Measurements from ENCODE around the gene SLC22A2.

The SLC22A2 gene

DNA sequence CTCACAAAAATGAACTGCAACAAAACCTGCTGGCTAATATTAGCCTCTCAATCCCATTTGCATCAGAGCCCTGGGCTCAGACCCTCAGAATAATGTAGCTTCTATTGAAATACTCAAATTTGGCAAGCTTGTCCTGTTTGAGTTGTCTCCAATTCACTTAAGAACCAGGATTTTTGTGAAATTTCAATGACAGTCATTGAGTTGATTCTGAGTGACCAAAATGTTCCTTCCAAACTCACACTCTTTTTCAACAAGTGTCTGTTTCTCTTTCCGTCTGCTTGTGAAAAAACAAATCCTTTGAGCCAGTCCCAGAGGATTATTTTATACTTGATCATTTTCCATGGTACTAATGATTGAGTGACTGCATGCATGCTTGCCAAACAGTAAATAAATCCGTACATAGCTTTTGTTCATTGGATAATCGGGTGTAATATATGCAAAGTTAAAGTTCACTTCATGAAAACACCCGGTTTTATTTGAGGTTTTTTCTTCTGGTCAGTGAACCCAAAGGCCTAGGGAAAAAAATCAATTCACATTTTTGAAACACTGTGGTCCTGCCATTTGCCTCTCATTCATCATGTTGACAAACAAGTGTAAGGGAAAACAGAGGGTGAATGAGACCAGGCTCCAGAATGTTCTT, 16.4 kb upstream of the SLC22A2 start:
- Histone ChIP-seq H2BK5ac (ENCODE audit: low read depth, low read length, poor library complexity, severe bottlenecking) (no peak overlapping the region), H3K4me1 (ENCODE audit: control insufficient read depth, insufficient read depth, low read depth, low read length) (no peaks in the 10 kb centered on the region), H2BK120ac (ENCODE audit: low read depth, low read length) (no peak overlapping the region), H4K8ac (ENCODE audit: low read length) (no peak overlapping the region), H2BK12ac (ENCODE audit: low read length in 2 of 2) (no peak overlapping the region), H3K23ac (ENCODE audit: low read length in 2 of 2) (no peak overlapping the region), H3K27me3 (ENCODE audit: control insufficient read depth in 1 of 2, insufficient read depth in 1 of 2, low read length in 2 of 2) (no peaks in the 10 kb centered on the region), H3K4me2 (ENCODE audit: low read length, poor library complexity, severe bottlenecking) (no peak overlapping the region), H3K79me1 (replicated peaks; ENCODE audit: low read length, poor library complexity, severe bottlenecking) (no peaks in the 10 kb centered on the region), H2BK15ac (ENCODE audit: low read depth, poor library complexity, severe bottlenecking) (no peak overlapping the region), H3K4me3 (ENCODE audit: insufficient read depth in 1 of 2, low read depth in 1 of 2, low read length in 2 of 2) (no peak overlapping the region), H3K27ac (ENCODE audit: low read length, poor library complexity, severe bottlenecking) (no peak overlapping the region), H3K9me3 (ENCODE audit: control insufficient read depth, low read length) (peaks cover 3% of the 10 kb centered on the region), H4K91ac (ENCODE audit: low read length) (no peak overlapping the region), H3K18ac (ENCODE audit: low read depth in 1 of 2, low read length in 2 of 2) (no peak overlapping the region), H2AFZ (ENCODE audit: low read depth, low read length) (no peak overlapping the region), H3K36me3 (ENCODE audit: control insufficient read depth in 1 of 2, insufficient read depth in 2 of 2, low read depth in 1 of 2, low read length in 2 of 2) (no peaks in the 10 kb centered on the region), H3K9ac (ENCODE audit: low read length) (no peak overlapping the region), H3K4ac (ENCODE audit: low read depth in 1 of 2, low read length in 2 of 2) (no peak overlapping the region), H2AK5ac (ENCODE audit: low read length, severe bottlenecking) (no peak overlapping the region), H3K14ac (ENCODE audit: low read length in 2 of 2) (no peak overlapping the region)
- WGBS, result 90% methylated on average over 3 of the region's 4 CpGs
- DNase-seq, result no peak

DNA sequence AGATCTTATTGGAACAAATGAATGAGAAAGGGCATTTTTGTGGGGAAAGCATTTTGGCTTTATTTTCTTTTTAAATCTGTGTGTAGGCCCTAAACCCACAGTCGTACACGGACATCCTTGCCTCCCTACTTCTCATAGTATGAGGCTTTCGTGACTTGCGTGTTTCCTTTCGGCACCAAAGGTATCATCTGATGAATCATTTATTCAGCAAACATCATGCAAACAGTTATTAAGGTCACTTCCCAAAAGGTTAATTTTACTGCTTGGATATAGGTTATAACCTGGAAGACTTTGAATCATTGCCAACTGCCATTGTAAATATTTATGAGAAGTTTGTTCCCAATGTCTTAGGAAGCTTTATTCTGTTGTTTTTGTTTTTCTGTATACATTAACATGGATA, 15.1 kb upstream of the SLC22A2 start:
- Histone ChIP-seq H2BK15ac (ENCODE audit: low read depth, poor library complexity, severe bottlenecking) (no peak overlapping the region), H4K8ac (ENCODE audit: low read length) (no peak overlapping the region), H3K4me3 (ENCODE audit: insufficient read depth in 1 of 2, low read depth in 1 of 2, low read length in 2 of 2) (no peak overlapping the region), H4K91ac (ENCODE audit: low read length) (no peak overlapping the region), H3K4me2 (ENCODE audit: low read length, poor library complexity, severe bottlenecking) (no peak overlapping the region), H3K27me3 (ENCODE audit: control insufficient read depth in 1 of 2, insufficient read depth in 1 of 2, low read length in 2 of 2) (no peaks in the 10 kb centered on the region), H3K4me1 (ENCODE audit: control insufficient read depth, insufficient read depth, low read depth, low read length) (no peaks in the 10 kb centered on the region), H3K4ac (ENCODE audit: low read depth in 1 of 2, low read length in 2 of 2) (no peak overlapping the region), H3K27ac (ENCODE audit: low read length, poor library complexity, severe bottlenecking) (no peak overlapping the region), H3K23ac (ENCODE audit: low read length in 2 of 2) (no peak overlapping the region), H3K9ac (ENCODE audit: low read length) (no peak overlapping the region), H2AFZ (ENCODE audit: low read depth, low read length) (no peak overlapping the region), H2BK12ac (ENCODE audit: low read length in 2 of 2) (no peak overlapping the region), H3K36me3 (ENCODE audit: control insufficient read depth in 1 of 2, insufficient read depth in 2 of 2, low read depth in 1 of 2, low read length in 2 of 2) (no peaks in the 10 kb centered on the region), H3K79me1 (replicated peaks; ENCODE audit: low read length, poor library complexity, severe bottlenecking) (no peaks in the 10 kb centered on the region), H2BK5ac (ENCODE audit: low read depth, low read length, poor library complexity, severe bottlenecking) (no peak overlapping the region), H3K18ac (ENCODE audit: low read depth in 1 of 2, low read length in 2 of 2) (no peak overlapping the region), H2BK120ac (ENCODE audit: low read depth, low read length) (no peak overlapping the region), H2AK5ac (ENCODE audit: low read length, severe bottlenecking) (no peak overlapping the region), H3K9me3 (ENCODE audit: control insufficient read depth, low read length) (no peaks in the 10 kb centered on the region), H3K14ac (ENCODE audit: low read length in 2 of 2) (no peak overlapping the region)
- 94% methylated on average over 5 of the region's 5 CpGs for WGBS
- no peak for DNase-seq

DNA sequence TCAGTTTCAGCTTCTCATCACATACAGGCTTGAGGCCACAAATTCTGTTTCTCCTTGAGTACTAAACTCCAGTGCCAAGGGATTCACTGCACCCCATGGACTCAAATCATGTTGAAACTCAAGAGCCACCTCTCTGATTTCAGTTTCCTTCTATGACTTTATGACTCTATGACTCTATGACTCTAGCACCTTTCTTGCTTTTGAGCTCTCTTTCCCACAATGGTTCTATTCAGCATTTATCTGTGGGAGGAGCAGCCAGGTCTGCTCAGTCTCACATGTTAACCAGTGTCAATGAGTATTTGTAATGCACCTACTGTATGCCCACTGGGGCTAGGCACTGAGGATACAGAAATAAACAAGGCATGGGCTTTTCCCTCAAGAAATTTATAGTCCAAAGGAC, 14.6 kb upstream of the SLC22A2 start:
- H3K27me3 ChIP-seq (ENCODE audit: control insufficient read depth in 1 of 2, insufficient read depth in 1 of 2, low read length in 2 of 2), result no peaks in the 10 kb centered on the region
- no peak overlapping the region for H3K27ac ChIP-seq (ENCODE audit: low read length, poor library complexity, severe bottlenecking)
- H2BK15ac ChIP-seq (ENCODE audit: low read depth, poor library complexity, severe bottlenecking), result no peak overlapping the region
- no peak overlapping the region for H4K91ac ChIP-seq (ENCODE audit: low read length)
- H3K18ac ChIP-seq (ENCODE audit: low read depth in 1 of 2, low read length in 2 of 2), result no peak overlapping the region
- no peak overlapping the region for H3K9ac ChIP-seq (ENCODE audit: low read length)
- no peak overlapping the region for H2AK5ac ChIP-seq (ENCODE audit: low read length, severe bottlenecking)
- no peaks in the 10 kb centered on the region for H3K9me3 ChIP-seq (ENCODE audit: control insufficient read depth, low read length)
- no peak overlapping the region for H3K4ac ChIP-seq (ENCODE audit: low read depth in 1 of 2, low read length in 2 of 2)
- H3K4me1 ChIP-seq (ENCODE audit: control insufficient read depth, insufficient read depth, low read depth, low read length), result no peaks in the 10 kb centered on the region
- H3K79me1 ChIP-seq (replicated peaks; ENCODE audit: low read length, poor library complexity, severe bottlenecking), result no peaks in the 10 kb centered on the region
- no peak for DNase-seq
- no peak overlapping the region for H3K14ac ChIP-seq (ENCODE audit: low read length in 2 of 2)
- no peak overlapping the region for H2BK120ac ChIP-seq (ENCODE audit: low read depth, low read length)
- no peak overlapping the region for H2BK12ac ChIP-seq (ENCODE audit: low read length in 2 of 2)
- H4K8ac ChIP-seq (ENCODE audit: low read length), result no peak overlapping the region
- no peak overlapping the region for H3K4me2 ChIP-seq (ENCODE audit: low read length, poor library complexity, severe bottlenecking)
- H3K4me3 ChIP-seq (ENCODE audit: insufficient read depth in 1 of 2, low read depth in 1 of 2, low read length in 2 of 2), result no peak overlapping the region
- H2AFZ ChIP-seq (ENCODE audit: low read depth, low read length), result no peak overlapping the region
- H3K23ac ChIP-seq (ENCODE audit: low read length in 2 of 2), result no peak overlapping the region
- H3K36me3 ChIP-seq (ENCODE audit: control insufficient read depth in 1 of 2, insufficient read depth in 2 of 2, low read depth in 1 of 2, low read length in 2 of 2), result no peaks in the 10 kb centered on the region
- no peak overlapping the region for H2BK5ac ChIP-seq (ENCODE audit: low read depth, low read length, poor library complexity, severe bottlenecking)

DNA sequence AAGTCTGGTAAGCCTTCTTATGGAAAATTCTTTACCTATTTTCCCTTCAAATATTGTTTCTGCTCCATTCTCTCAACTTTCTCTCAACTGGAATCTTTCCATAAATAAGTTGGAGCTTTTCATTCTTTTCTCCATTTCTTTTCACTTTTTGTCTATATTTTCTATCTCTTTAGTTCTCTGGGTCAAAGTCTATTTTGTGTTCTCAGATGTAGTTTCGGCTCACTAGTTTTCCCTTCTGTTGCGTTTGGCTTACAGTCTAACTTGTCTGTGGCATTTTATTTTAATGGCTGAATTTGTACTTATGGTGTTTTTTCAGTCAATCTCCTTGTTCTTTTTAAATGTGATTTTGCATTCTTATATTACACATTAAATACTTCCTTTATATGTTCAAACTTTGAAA, 14.1 kb upstream of the SLC22A2 start:
- no peaks in the 10 kb centered on the region for H3K36me3 ChIP-seq (ENCODE audit: control insufficient read depth in 1 of 2, insufficient read depth in 2 of 2, low read depth in 1 of 2, low read length in 2 of 2)
- H2AK5ac ChIP-seq (ENCODE audit: low read length, severe bottlenecking), result no peak overlapping the region
- no peaks in the 10 kb centered on the region for H3K4me1 ChIP-seq (ENCODE audit: control insufficient read depth, insufficient read depth, low read depth, low read length)
- H2BK5ac ChIP-seq (ENCODE audit: low read depth, low read length, poor library complexity, severe bottlenecking), result no peak overlapping the region
- H4K91ac ChIP-seq (ENCODE audit: low read length), result no peak overlapping the region
- no peak overlapping the region for H3K27ac ChIP-seq (ENCODE audit: low read length, poor library complexity, severe bottlenecking)
- H2BK120ac ChIP-seq (ENCODE audit: low read depth, low read length), result no peak overlapping the region
- H3K23ac ChIP-seq (ENCODE audit: low read length in 2 of 2), result no peak overlapping the region
- H4K8ac ChIP-seq (ENCODE audit: low read length), result no peak overlapping the region
- WGBS, result 80% methylated on average over 1 of the region's 2 CpGs
- no peaks in the 10 kb centered on the region for H3K79me1 ChIP-seq (replicated peaks; ENCODE audit: low read length, poor library complexity, severe bottlenecking)
- H2BK12ac ChIP-seq (ENCODE audit: low read length in 2 of 2), result no peak overlapping the region
- H3K27me3 ChIP-seq (ENCODE audit: control insufficient read depth in 1 of 2, insufficient read depth in 1 of 2, low read length in 2 of 2), result no peaks in the 10 kb centered on the region
- H3K4me2 ChIP-seq (ENCODE audit: low read length, poor library complexity, severe bottlenecking), result no peak overlapping the region
- H3K14ac ChIP-seq (ENCODE audit: low read length in 2 of 2), result no peak overlapping the region
- H2AFZ ChIP-seq (ENCODE audit: low read depth, low read length), result no peak overlapping the region
- DNase-seq, result no peak
- H3K4ac ChIP-seq (ENCODE audit: low read depth in 1 of 2, low read length in 2 of 2), result no peak overlapping the region
- no peak overlapping the region for H3K9ac ChIP-seq (ENCODE audit: low read length)
- no peaks in the 10 kb centered on the region for H3K9me3 ChIP-seq (ENCODE audit: control insufficient read depth, low read length)
- no peak overlapping the region for H3K18ac ChIP-seq (ENCODE audit: low read depth in 1 of 2, low read length in 2 of 2)
- no peak overlapping the region for H2BK15ac ChIP-seq (ENCODE audit: low read depth, poor library complexity, severe bottlenecking)
- H3K4me3 ChIP-seq (ENCODE audit: insufficient read depth in 1 of 2, low read depth in 1 of 2, low read length in 2 of 2), result no peak overlapping the region
